Activated CD4-positive, CD25-positive, alpha-beta regulatory T cell treated with anti-CD3 and anti-CD28 coated beads, Interleukin-2, amount 50 U/mL, for 24 hours (primary cell): ENCODE data around the gene CMBL.
"Not testable (repeated sequence)": the region's sequence is repeated elsewhere in the genome, so short reads cannot be mapped to it uniquely, and the experiment has no call there.

Experiments
- ATAC-seq, 2 donors: fragments of 150-1000 bp; cut with Tn5 transposase; one replicate each; pipeline ENCODE4 v1.10.0; 2021; ENCODE audit warnings: mild to moderate bottlenecking in 1 of 2, moderate library complexity in 1 of 2

CMBL gene

GRCh38 chr5:10310066-10310779 is 2.5 kb upstream of the CMBL start:
- no peak for ATAC-seq

GRCh38 chr5:10308844-10309243 is 1.1 kb upstream of the CMBL start:
- no peak for ATAC-seq

GRCh38 chr5:10306806-10307205 is 896 bp downstream of the CMBL start:
- no peak for ATAC-seq

- no peak for ATAC-seq
These were observed 1.6 kb downstream of the CMBL start for GRCh38 chr5:10306114-10306513.

GRCh38 chr5:10304932-10305331 is 2.8 kb downstream of the CMBL start:
- no peak for ATAC-seq

GRCh38 chr5:10303699-10304170 is 4.0 kb downstream of the CMBL start:
- no peak for ATAC-seq

GRCh38 chr5:10303201-10303600 is 4.5 kb downstream of the CMBL start:
- no peak for ATAC-seq

GRCh38 chr5:10301842-10302610 is 5.7 kb downstream of the CMBL start:
- no peak for ATAC-seq

GRCh38 chr5:10301266-10301665 is 6.4 kb downstream of the CMBL start:
- no peak for ATAC-seq

- no peak for ATAC-seq
These were observed 7.5 kb downstream of the CMBL start for GRCh38 chr5:10300246-10300645.

GRCh38 chr5:10297646-10298204 is 10.0 kb downstream of the CMBL start:
- ATAC-seq = no peak

- ATAC-seq = no peak
These were observed 11.9 kb downstream of the CMBL start for GRCh38 chr5:10295619-10296326.

GRCh38 chr5:10293907-10294662 is 13.6 kb downstream of the CMBL start:
- no peak for ATAC-seq

- ATAC-seq = no peak
These were observed 15.9 kb downstream of the CMBL start for GRCh38 chr5:10291692-10292339.

GRCh38 chr5:10290438-10290837 is 17.3 kb downstream of the CMBL start:
- no peak for ATAC-seq

GRCh38 chr5:10289991-10290390 is 17.7 kb downstream of the CMBL start:
- no peak for ATAC-seq

GRCh38 chr5:10289353-10289752 is 18.3 kb downstream of the CMBL start:
- ATAC-seq = no peak

- no peak for ATAC-seq
These were observed 19.0 kb downstream of the CMBL start for GRCh38 chr5:10288592-10289219.

GRCh38 chr5:10286862-10287227 is 20.9 kb downstream of the CMBL start:
- ATAC-seq = no peak

GRCh38 chr5:10286162-10286861 is 21.4 kb downstream of the CMBL start:
- no peak for ATAC-seq

- ATAC-seq = not testable (repeated sequence)
These were observed 22.3 kb downstream of the CMBL start for GRCh38 chr5:10285362-10285761.
